ENCODE measurements around the gene SMIM9. TPM values are rescaled to one million over a fixed set of nuclear protein-coding genes. Genes with fewer than 3 reads are reported as not detected.

The SMIM9 gene
- total and polyA plus RNA-seq, 12 donors = 0.11 TPM; not detected in 11

DNA sequence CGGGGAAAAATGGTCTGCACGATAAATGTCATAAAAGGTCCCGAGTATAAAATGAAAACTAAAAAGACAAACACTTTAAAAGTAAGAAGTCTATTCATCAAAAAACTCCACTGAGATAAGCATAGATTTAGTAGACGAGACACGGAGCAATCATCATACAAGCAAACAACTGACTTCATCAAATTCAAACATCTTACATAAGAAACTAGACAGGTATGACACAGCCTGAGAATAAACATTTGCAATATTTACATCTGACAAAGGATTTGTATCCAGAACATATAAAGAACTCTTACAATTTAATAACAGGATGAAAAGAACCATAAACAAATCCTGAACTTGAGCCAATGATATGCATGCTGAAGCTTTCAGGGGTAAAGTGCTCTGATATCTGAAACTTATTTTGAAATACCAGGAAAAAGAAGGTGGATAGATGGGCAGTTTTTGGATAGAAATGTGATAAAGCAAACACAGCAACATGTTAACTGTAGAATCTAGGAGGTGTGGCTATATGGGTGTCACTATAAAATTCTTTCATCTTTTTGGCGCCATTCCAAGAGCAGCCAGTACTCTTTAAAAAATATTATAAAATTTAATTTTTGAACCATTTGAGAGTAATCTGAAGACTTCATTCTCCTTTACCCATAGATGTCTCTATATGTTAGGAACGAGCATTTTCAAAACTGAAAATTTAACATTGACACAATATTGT is 41.2 kb downstream of the SMIM9 start:
- no peak overlapping the region for H3K4me3 ChIP-seq
- no peaks in the 10 kb centered on the region for H3K27me3 ChIP-seq
- intact Hi-C loops (cut with DNase I) = no loop called here
- peaks cover 0 to 4% of the 10 kb centered on the region in 2 donors for H3K36me3 ChIP-seq (replicated peaks in 1 of 2)
- DNase-seq = no peak
- no peak overlapping the region for H3K27ac ChIP-seq
- H3K4me1 ChIP-seq (replicated peaks in 1 of 2) = peaks cover 0 to 3% of the 10 kb centered on the region in 2 donors
- H3K9me3 ChIP-seq (replicated peaks in 1 of 3) = no peaks in the 10 kb centered on the region
- TF ChIP-seq POLR2A (IDR thresholded peaks at IDR 0.05) = no peak
- TF ChIP-seq, protein P1, sequence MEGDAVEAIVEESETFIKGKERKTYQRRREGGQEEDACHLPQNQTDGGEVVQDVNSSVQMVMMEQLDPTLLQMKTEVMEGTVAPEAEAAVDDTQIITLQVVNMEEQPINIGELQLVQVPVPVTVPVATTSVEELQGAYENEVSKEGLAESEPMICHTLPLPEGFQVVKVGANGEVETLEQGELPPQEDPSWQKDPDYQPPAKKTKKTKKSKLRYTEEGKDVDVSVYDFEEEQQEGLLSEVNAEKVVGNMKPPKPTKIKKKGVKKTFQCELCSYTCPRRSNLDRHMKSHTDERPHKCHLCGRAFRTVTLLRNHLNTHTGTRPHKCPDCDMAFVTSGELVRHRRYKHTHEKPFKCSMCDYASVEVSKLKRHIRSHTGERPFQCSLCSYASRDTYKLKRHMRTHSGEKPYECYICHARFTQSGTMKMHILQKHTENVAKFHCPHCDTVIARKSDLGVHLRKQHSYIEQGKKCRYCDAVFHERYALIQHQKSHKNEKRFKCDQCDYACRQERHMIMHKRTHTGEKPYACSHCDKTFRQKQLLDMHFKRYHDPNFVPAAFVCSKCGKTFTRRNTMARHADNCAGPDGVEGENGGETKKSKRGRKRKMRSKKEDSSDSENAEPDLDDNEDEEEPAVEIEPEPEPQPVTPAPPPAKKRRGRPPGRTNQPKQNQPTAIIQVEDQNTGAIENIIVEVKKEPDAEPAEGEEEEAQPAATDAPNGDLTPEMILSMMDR (IDR thresholded peaks at IDR 0.05) = no peak
- WGBS, 4 donors = 74 to 83% (median 82%) methylated on average over 7 of the region's 7 CpGs

DNA sequence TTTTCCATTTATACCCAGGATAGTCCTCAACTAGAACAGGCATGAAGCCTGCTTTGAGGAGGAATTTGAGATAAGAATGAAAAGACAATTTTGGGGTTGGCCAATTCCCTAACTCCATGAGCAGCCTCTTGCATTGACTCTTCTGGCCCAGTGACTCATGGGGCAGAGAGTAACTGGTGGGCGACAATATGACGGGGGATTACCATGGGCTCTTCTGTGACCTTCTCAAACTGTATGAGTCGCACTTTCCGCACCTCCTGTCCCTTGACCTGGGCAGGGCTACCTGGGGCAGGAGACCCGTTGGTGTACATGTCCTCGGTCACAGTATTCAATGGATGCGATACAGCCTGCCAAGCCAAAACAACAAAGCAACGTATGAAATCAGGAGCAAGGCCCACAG is 42.5 kb downstream of the SMIM9 start:
- H3K4me3 ChIP-seq = no peak overlapping the region
- peaks cover 0 to 4% of the 10 kb centered on the region in 2 donors for H3K36me3 ChIP-seq (replicated peaks in 1 of 2)
- DNase-seq = no peak
- intact Hi-C loops (cut with DNase I) = no loop called here
- no peaks in the 10 kb centered on the region for H3K9me3 ChIP-seq (replicated peaks in 1 of 3)
- no peak for TF ChIP-seq POLR2A (IDR thresholded peaks at IDR 0.05)
- TF ChIP-seq, protein P1 (IDR thresholded peaks at IDR 0.05) = no peak
- no peaks in the 10 kb centered on the region for H3K27me3 ChIP-seq
- H3K27ac ChIP-seq = no peak overlapping the region
- WGBS, 4 donors = 71 to 92% (median 86%) methylated on average over 6 to 8 of the region's 8 CpGs
- H3K4me1 ChIP-seq (replicated peaks in 1 of 2) = peaks cover 0 to 3% of the 10 kb centered on the region in 2 donors

DNA sequence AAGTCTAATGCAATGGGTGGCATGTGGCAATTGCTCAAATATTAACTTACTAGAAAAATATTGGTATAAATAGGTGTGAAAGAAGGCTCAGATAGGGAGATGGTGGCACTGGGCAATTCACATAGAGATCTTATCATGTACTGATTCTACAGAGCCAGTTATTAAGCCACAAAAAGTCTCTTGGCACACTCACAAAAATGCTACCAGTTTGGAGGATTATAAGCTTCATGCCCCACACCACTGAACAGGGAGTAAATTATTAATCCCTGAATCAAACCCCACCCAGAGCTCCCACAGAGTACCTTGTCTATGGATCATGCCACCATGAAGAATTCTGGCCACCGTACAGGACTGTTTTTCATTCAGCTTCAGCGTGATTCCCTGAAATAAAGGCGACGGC is 43.0 kb downstream of the SMIM9 start:
- Histone ChIP-seq H3K4me3 (no peak overlapping the region), H3K27me3 (no peaks in the 10 kb centered on the region), H3K4me1 (replicated peaks in 1 of 2) (no peaks in the 10 kb centered on the region), H3K9me3 (replicated peaks in 1 of 3) (no peaks in the 10 kb centered on the region), H3K27ac (no peak overlapping the region), H3K36me3 (replicated peaks in 1 of 2) (peaks cover 0 to 4% of the 10 kb centered on the region in 2 donors)
- 71 to 89% (median 79%) methylated on average over 4 of the region's 4 CpGs for WGBS, 4 donors
- TF ChIP-seq POLR2A (IDR thresholded peaks at IDR 0.05) = no peak
- TF ChIP-seq, protein P1 (IDR thresholded peaks at IDR 0.05) = no peak
- no peak for DNase-seq
- intact Hi-C loops (cut with DNase I) = no loop called here

DNA sequence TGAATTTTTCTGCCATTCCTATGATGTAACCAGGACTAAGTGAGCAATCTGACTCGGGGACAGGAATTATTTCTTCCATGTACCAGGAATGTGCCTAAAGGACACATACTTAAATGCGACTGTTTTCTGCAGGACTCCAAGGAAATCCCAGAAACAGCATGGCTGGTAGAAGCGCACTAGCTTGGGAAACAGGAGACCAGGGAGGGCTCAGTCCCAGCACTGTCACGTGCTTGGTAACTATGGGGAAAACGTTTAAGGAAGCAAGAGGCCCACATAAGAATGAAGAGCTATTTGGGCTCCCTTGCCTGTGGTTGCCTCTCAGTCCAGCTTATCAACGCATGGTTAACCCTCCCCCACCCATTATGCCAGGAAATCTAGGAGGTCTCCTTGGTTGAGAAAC is 48.7 kb downstream of the SMIM9 start:
- DNase-seq = no peak
- Histone ChIP-seq H3K27me3 (no peaks in the 10 kb centered on the region), H3K4me1 (replicated peaks in 1 of 2) (no peaks in the 10 kb centered on the region), H3K27ac (no peak overlapping the region), H3K4me3 (no peak overlapping the region), H3K36me3 (replicated peaks in 1 of 2) (peaks cover 0 to 11% of the 10 kb centered on the region in 2 donors), H3K9me3 (replicated peaks in 1 of 3) (no peaks in the 10 kb centered on the region)
- intact Hi-C loops (cut with DNase I) = no loop called here
- TF ChIP-seq, protein P1 (IDR thresholded peaks at IDR 0.05) = no peak
- no peak for TF ChIP-seq POLR2A (IDR thresholded peaks at IDR 0.05)
- WGBS, 4 donors = 58 to 69% (median 64%) methylated on average over 3 to 6 of the region's 6 CpGs

All from adrenal gland (tissue), 12 donors.